HAP-1 (cell line): ENCODE results near the gene SLC38A9.
"Not testable (repeated sequence)": the region's sequence is repeated elsewhere in the genome, so short reads cannot be mapped to it uniquely, and the experiment has no call there.

ENCODE experiments used
- DNase-seq, 2 experiments: peaks; one replicate each; pipeline ENCODE4 v3.0.0-alpha.2; 2016 to 2020; ENCODE audit warnings: low spot score in 2 of 2
- H3K27me3 ChIP-seq: fragments of 250-450 bp; sonication (Bioruptor Pico); 2 replicates; pipeline ENCODE4 v1.5.1; 2020; ENCODE audit warnings: low read depth, mild to moderate bottlenecking, moderate library complexity
- H3K36me3 ChIP-seq: fragments of 250-450 bp; sonication (Bioruptor Pico); replicated peaks from 2 replicates; pipeline ENCODE4 v1.5.1; 2020; ENCODE audit warnings: mild to moderate bottlenecking
- H3K4me1 ChIP-seq: fragments of 250-450 bp; sonication (Bioruptor Pico); 2 replicates; pipeline ENCODE4 v1.5.1; 2020; ENCODE audit warnings: mild to moderate bottlenecking
- H3K4me3 ChIP-seq: fragments of 250-450 bp; sonication (Bioruptor Pico); 2 replicates; pipeline ENCODE4 v1.5.1; 2020; ENCODE audit warnings: mild to moderate bottlenecking, moderate library complexity
- H3K9me3 ChIP-seq: fragments of 250-450 bp; sonication (Bioruptor Pico); 2 replicates; pipeline ENCODE4 v1.5.1; 2020; ENCODE audit warnings: mild to moderate bottlenecking, moderate library complexity
- in situ Hi-C: fragments of 300-500 bp; cut with MboI; formaldehyde crosslinking; loops from 3 replicates; pipeline ENCODE4 v1.14.3; 2020; ENCODE audit warnings: low sequenced_read_pairs, inconsistent platforms, mixed read lengths

SLC38A9 gene

GRCh38 chr5:55699041-55699688 lies 13.0 kb downstream of the SLC38A9 start:
- no peak for DNase-seq
- Histone ChIP-seq H3K4me1 (no peaks in the 10 kb centered on the region), H3K36me3 (peaks cover 3% of the 10 kb centered on the region; the same call in 1 of the 2 replicates), H3K9me3 (no peaks in the 10 kb centered on the region; the same call in 1 of the 2 replicates), H3K4me3 (no peak overlapping the region), H3K27me3 (no peaks in the 10 kb centered on the region)
- in situ Hi-C loops: no loop called here

- in situ Hi-C loops, DNase-seq: not testable (repeated sequence)
These were observed 15.4 kb downstream of the SLC38A9 start for GRCh38 chr5:55696704-55697103.

GRCh38 chr5:55694152-55694830 lies 17.8 kb downstream of the SLC38A9 start:
- Histone ChIP-seq H3K36me3 (peaks cover 3% of the 10 kb centered on the region; the same call in 1 of the 2 replicates), H3K4me3 (no peak overlapping the region), H3K27me3 (no peaks in the 10 kb centered on the region), H3K9me3 (no peaks in the 10 kb centered on the region; the same call in 1 of the 2 replicates), H3K4me1 (peaks cover 10% of the 10 kb centered on the region)
- DNase-seq: peak in 1 of 2 experiments; percentile 64
- in situ Hi-C loops: no loop called here

More at GRCh38 chr5:55696704-55697103, 15.4 kb downstream of the SLC38A9 start:
- H3K4me1 ChIP-seq, H3K9me3 ChIP-seq, H3K4me3 ChIP-seq, H3K36me3 ChIP-seq, H3K27me3 ChIP-seq: not testable (repeated sequence)

GRCh38 chr5:55692509-55692908 lies 19.6 kb downstream of the SLC38A9 start:
- H3K36me3 ChIP-seq: 0 out of 2 replicates have a peak, but pooled peaks cover 3% of the 10 kb centered on the region
- in situ Hi-C loops: no loop called here
- H3K9me3 ChIP-seq: no peaks in the 10 kb centered on the region; the same call in 1 of the 2 replicates
- peaks cover 10% of the 10 kb centered on the region for H3K4me1 ChIP-seq
- H3K4me3 ChIP-seq: no peak overlapping the region
- no peaks in the 10 kb centered on the region for H3K27me3 ChIP-seq
- no peak for DNase-seq

- H3K36me3 ChIP-seq: 0 out of 2 replicates have a peak, but pooled peaks cover under 1% of the 10 kb centered on the region
- H3K9me3 ChIP-seq: no peaks in the 10 kb centered on the region; the same call in 1 of the 2 replicates
- no peak for DNase-seq
- in situ Hi-C loops: no loop called here
- H3K4me1 ChIP-seq: peaks cover 10% of the 10 kb centered on the region
- no peaks in the 10 kb centered on the region for H3K27me3 ChIP-seq
- H3K4me3 ChIP-seq: no peak overlapping the region
These were observed 20.1 kb downstream of the SLC38A9 start for GRCh38 chr5:55692106-55692417.

- H3K9me3 ChIP-seq: no peaks in the 10 kb centered on the region
- in situ Hi-C loops: no loop called here
These were observed 20.6 kb downstream of the SLC38A9 start for GRCh38 chr5:55691265-55692105.

GRCh38 chr5:55682071-55682470 lies 30.1 kb downstream of the SLC38A9 start:
- no peaks in the 10 kb centered on the region for H3K27me3 ChIP-seq
- no peak overlapping the region for H3K4me3 ChIP-seq
- DNase-seq: no peak
- H3K36me3 ChIP-seq: no peaks in the 10 kb centered on the region
- H3K4me1 ChIP-seq: no peaks in the 10 kb centered on the region
- in situ Hi-C loops: no loop called here
- H3K9me3 ChIP-seq: no peaks in the 10 kb centered on the region

More at GRCh38 chr5:55691265-55692105, 20.6 kb downstream of the SLC38A9 start:
- H3K36me3 ChIP-seq: no peaks in the 10 kb centered on the region
- H3K27me3 ChIP-seq: no peaks in the 10 kb centered on the region
- H3K4me3 ChIP-seq: no peak overlapping the region
- peaks cover 10% of the 10 kb centered on the region for H3K4me1 ChIP-seq
- peak; percentile 16 to 80 for DNase-seq

GRCh38 chr5:55681301-55681700 lies 30.8 kb downstream of the SLC38A9 start:
- no peak for DNase-seq
- Histone ChIP-seq H3K27me3 (no peaks in the 10 kb centered on the region), H3K36me3 (no peaks in the 10 kb centered on the region), H3K4me3 (no peak overlapping the region), H3K4me1 (no peaks in the 10 kb centered on the region), H3K9me3 (no peaks in the 10 kb centered on the region)
- in situ Hi-C loops: no loop called here

GRCh38 chr5:55680353-55680752 lies 31.8 kb downstream of the SLC38A9 start:
- in situ Hi-C loops: no loop called here
- Histone ChIP-seq H3K27me3 (no peaks in the 10 kb centered on the region), H3K9me3 (no peaks in the 10 kb centered on the region), H3K4me3 (no peak overlapping the region), H3K36me3 (no peaks in the 10 kb centered on the region), H3K4me1 (no peaks in the 10 kb centered on the region)
- no peak for DNase-seq

GRCh38 chr5:55679556-55679955 lies 32.6 kb downstream of the SLC38A9 start:
- DNase-seq: no peak
- Histone ChIP-seq H3K27me3 (no peaks in the 10 kb centered on the region), H3K36me3 (no peaks in the 10 kb centered on the region), H3K4me1 (no peaks in the 10 kb centered on the region), H3K9me3 (no peaks in the 10 kb centered on the region), H3K4me3 (no peak overlapping the region)
- in situ Hi-C loops: no loop called here

GRCh38 chr5:55675119-55675518 lies 37.0 kb downstream of the SLC38A9 start:
- Histone ChIP-seq H3K4me1 (peaks cover 11% of the 10 kb centered on the region), H3K9me3 (no peaks in the 10 kb centered on the region), H3K27me3 (no peaks in the 10 kb centered on the region), H3K4me3 (no peak overlapping the region), H3K36me3 (no peaks in the 10 kb centered on the region)
- in situ Hi-C loops: no loop called here
- DNase-seq: no peak

GRCh38 chr5:55674340-55674739 lies 37.8 kb downstream of the SLC38A9 start:
- H3K4me1 ChIP-seq: peaks cover 11% of the 10 kb centered on the region
- no peak overlapping the region for H3K4me3 ChIP-seq
- no peaks in the 10 kb centered on the region for H3K27me3 ChIP-seq
- in situ Hi-C loops: no loop called here
- no peaks in the 10 kb centered on the region for H3K36me3 ChIP-seq
- H3K9me3 ChIP-seq: no peaks in the 10 kb centered on the region
- no peak for DNase-seq

GRCh38 chr5:55672477-55672911 lies 39.6 kb downstream of the SLC38A9 start:
- Histone ChIP-seq H3K9me3 (no peaks in the 10 kb centered on the region), H3K4me3 (no peak overlapping the region), H3K4me1 (peaks cover 11% of the 10 kb centered on the region), H3K36me3 (no peaks in the 10 kb centered on the region), H3K27me3 (no peaks in the 10 kb centered on the region)
- DNase-seq: peak; percentile 44 to 74
- in situ Hi-C loops: no loop called here

- H3K4me3 ChIP-seq: no peak overlapping the region
- in situ Hi-C loops: no loop called here
- H3K36me3 ChIP-seq: no peaks in the 10 kb centered on the region
- H3K9me3 ChIP-seq: no peaks in the 10 kb centered on the region
- no peak for DNase-seq
- peaks cover 11% of the 10 kb centered on the region for H3K4me1 ChIP-seq
- no peaks in the 10 kb centered on the region for H3K27me3 ChIP-seq
These were observed 40.1 kb downstream of the SLC38A9 start for GRCh38 chr5:55671975-55672374.
